ENCODE data around the gene FBXO28.

GRCh38 chr1:224067621-224068457, 46.1 kb upstream of the FBXO28 start:
- no peak for TF ChIP-seq CTCF (conservative IDR thresholded peaks at IDR 0.05)
- TF ChIP-seq ZFX (IDR thresholded peaks at IDR 0.05) = no peak

Measured in C4-2B (cell line).